GM18526 (cell line): ENCODE results near the gene CSNK2A1.

ENCODE experiments used
- POLR2A ChIP-seq: IDR thresholded peaks from 3 replicates; pipeline ENCODE4 v1.6.1; 2011; ENCODE audit not compliant: insufficient read length; ENCODE audit errors: extremely low read depth

The CSNK2A1 gene

DNA sequence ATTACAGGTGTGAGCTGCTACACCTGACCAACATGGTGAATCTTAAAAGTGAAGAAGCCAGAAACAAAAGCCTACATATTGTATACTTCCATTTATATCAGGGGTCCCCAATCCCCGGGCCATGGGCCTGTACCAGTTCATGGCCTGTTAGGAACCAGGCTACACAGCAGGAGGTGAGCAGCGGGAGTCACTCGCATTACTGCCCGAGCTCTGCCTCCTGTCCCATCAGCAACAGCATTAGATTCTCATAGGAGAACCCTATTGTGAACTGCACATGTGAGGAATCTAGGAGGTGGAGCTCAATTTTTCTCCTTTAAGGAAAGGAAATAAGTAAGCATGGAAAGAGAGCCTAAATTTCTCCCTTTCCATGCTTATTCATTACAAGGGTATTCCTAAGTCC lies 21.7 kb downstream of the CSNK2A1 start:
- no peak for TF ChIP-seq POLR2A

DNA sequence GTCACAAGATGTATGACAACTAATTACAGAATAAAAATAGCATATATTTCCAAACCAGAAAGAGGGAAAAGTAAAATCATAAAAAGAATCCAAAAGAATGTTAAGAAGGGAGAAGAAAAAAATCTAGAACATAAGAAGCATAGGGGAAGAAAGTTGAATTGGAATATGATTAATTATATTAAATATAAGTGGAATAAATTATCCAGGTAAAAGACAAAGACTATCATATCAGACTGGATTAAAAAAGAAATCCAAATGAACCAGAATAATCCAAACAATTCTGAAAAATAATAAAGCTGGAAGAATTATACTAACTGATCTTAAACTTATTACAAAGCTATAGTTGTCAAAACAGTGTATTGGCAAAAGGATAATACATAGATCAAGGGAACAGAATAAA lies 23.6 kb downstream of the CSNK2A1 start:
- TF ChIP-seq POLR2A: no peak

DNA sequence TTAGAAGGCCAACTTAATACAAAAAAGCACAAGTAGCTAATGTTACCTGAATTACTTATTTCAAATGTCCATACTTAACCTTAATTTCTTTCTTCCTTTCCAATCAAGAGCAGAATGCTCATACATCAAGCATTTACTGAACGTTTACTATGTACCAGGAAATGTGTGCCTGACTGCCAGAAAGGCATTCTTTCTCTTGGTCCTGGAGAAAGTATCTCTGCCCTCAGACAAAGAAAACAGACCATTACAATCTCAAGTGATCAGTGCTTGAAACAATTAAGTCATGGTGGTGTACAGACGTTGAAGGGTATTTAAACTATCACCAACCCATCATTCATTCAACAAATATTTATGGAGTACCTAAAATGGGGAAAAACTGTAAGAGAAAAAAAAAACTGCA lies 26.4 kb downstream of the CSNK2A1 start:
- no peak for TF ChIP-seq POLR2A

DNA sequence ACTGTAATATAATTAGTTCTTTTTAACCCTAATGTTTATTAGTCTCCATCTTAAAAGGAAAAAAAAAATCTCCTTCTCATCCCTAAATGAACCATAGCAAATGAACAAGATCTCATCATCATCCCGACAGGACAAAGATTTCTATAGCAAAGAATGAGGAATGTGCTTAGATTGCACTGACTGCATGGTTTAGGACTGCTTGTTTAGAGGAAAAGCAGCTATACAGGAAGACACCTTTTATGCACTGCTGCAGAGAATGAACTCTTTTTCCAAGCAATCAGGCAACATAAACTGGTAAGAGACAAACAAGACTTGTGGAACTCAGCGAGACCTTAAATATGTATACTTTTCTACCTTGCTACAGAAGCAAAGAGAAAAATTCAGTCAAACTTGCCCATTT lies 26.8 kb downstream of the CSNK2A1 start:
- no peak for TF ChIP-seq POLR2A

DNA sequence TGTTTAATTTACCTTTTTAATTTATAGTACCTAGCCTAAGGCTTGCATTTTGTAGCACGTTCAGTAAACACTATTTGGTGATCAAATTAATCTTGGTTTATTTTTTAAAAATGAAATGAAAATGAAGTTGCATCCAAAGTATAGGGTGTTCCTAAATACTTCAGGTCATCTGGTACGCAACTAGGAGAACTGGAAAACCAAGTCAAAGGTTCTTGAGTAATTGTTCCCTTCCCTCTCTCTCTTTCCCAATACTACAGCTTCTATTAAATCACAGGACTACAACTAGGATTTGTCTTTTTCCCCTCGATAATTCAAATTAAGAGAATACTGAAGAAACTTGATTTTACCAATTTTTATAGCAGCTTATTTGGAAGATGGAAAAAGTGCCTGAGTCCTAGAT lies 27.9 kb downstream of the CSNK2A1 start:
- no peak for TF ChIP-seq POLR2A

DNA sequence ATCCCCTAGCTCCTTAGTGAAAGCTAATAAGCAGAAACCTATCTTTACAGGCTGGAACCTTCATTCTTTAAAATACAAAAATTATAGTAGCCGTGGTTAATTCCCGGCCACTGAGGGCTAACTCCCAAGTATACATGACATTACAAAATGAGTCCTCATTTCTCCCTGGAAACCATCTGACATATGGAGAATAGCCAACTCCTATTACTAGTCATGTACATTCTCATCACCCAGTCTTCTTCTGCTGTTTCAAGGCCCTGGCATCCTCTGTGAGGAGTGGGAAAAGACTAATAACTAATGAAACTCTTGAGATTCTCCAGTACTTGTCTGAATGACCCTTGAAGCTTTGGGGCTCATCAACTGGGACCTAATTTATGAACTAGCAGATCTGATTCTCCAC lies 30.2 kb downstream of the CSNK2A1 start:
- TF ChIP-seq POLR2A: no peak

DNA sequence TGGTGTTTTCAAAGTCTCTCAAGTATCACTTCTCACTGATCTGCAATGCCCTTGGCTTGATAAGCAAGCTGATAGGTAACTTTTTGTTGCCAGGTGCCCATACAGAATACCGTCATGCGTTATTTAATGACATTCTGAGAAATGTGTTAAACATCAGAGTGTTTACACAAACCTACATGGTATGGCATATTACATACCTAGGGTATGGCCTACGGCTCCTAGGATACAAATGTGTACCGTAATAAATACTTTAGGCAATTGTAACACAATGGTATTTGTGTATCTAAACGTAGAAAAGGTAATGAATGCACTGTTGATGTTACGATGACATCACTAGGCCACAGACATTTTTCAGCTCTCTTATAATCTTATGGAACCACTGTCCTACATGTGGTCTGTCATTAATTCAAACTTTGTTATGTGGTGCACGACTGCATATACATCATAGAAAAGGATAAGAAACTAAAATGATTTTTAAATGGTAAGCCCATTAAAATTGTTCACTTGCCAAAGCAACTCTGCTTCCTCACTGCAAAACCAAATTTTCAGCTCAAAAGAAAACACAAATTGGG lies 35.7 kb downstream of the CSNK2A1 start:
- no peak for TF ChIP-seq POLR2A

DNA sequence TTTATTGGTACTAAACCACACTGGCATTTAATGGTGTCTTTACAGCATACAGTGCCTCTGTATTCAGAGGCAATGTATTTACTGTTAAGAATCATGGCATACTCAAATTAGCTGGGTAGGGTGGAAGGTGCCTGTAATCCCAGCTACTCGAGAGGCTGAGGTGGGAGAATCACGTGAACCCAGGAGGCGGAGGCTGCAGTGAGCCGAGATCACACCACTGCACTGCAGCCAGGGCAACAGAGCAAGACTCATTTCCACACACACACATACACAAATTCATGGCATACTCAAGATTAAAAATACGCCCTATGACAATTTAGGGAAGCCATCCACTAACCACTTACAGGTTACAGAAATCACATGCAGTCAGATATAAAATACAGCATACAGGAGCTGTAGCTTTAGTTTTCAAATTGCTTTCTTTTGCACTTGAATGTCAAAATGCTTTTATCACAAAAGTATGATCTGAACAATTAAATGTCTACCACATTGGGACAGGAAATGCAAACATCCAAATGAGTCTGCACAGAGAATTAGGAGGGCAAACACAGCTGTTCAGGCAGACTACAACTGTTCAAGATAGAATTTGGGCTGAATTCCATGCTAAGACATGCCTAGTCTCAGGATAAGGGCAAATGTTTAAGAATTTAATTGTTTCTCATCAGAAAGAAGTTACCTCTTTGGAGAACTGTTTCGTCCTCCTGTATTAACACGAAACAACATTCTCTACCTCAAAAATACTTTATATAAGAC lies 36.4 kb downstream of the CSNK2A1 start:
- no peak for TF ChIP-seq POLR2A

DNA sequence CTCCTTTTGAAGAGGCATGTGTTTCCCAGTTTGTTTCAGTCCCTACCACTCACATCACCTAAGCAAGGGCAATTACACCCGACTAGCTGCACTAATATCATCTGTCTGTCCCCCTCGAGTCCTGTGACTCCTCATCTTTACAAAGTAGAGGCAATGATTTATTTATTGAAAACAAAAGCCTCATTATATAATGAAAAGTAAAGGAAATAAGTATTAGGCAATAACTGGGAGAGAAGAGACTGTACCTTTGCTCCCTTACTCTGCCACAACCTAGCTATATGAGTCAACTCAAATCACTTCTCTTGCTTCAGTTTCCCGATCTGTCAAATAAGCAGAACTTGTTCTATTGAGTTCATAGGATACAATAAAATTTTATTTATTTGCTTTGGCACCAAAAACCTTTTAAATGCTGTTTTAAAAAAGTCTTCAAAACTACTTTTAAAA lies 38.9 kb downstream of the CSNK2A1 start:
- TF ChIP-seq POLR2A: no peak

DNA sequence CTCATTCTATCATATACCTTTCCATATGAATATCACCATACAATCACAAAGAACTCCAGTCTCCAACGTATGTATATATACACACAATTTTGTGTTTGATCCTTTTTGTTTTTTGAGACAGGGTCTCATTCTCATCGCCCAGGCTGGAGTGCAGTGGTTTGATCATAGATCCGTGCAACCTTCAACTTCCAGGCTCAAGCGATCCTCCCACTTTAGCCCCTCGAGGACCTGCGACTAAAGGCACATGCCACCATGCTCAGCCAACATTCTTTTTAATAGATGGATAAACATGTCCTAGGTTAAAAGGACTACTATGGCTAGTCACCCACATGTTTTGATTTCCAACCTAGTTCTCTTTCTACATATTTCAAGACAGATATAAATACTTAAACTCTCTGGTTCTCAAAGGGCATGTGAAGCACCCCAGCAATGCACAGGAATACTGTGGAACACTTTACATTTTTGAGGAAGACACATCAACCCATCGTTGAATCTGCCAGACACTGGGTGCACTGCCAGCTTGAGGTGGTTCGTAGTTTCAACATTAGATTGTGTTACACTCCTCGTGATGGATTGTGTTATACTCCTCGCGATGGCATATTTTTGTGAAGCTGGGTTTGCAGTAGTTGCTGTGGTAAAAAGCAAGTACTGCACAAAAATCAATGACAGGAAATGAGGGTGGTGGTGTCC lies 40.4 kb downstream of the CSNK2A1 start:
- TF ChIP-seq POLR2A: no peak

DNA sequence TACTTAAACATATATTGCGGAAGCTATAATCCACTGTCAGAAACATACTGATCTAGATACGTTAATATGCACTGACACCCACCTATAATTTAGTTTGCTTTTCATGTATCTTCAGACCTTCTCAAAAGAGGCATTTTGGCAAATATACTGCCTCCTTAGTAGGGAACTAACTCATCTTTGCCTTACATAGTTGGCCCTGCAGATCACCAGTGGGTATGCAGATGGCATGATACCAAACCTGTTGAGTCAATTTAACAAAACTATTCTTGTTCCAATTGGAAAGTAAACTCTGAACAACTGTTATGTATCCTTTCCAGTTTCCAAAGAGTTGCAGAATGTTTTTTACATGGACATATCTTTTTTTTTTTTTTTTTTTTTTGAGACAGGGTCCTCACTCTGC lies 45.6 kb downstream of the CSNK2A1 start:
- no peak for TF ChIP-seq POLR2A

DNA sequence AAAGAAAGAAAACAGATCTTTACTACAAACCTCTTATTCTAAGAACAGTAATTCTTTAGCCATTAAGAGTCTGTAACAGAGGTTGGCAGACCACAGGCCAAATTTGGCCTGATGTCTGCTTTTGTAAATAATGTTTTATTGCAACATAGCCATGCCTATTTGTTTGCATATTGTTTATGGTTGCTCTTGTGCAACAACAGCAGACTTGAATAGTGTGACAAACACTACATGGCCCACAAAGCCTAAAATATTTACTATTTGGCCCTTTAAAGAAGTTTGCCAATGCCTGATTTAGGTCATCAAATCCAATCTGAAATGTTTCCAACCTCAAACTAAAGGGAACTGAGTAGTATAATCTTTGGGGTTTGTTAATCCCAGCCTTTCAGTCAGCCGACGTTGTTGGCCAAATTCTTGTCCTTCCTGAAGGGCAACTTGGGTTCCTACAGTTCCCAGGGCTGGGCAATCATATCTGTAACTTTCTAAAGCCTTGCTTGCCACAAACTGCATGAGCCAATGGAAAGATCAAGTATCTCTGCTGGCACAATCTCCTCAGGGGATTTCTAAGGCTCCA lies 47.4 kb downstream of the CSNK2A1 start:
- TF ChIP-seq POLR2A: no peak

DNA sequence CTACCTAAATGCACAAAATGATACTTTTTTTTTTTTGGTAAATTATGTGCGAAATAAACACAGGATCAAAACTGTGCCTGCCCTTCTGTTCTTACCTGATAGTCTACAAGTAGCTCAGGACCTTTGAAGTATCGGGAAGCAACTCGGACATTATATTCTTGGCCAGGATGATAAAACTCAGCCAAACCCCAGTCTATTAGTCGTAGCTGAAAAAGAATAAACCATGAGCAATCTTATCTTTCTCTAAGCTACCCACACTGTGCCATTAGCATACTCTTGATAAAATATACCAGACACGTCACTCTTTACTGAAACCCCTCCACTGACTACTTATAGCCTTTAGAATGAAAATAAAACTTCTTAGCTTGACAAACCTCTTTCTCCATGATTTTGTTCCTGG lies 51.4 kb downstream of the CSNK2A1 start:
- no peak for TF ChIP-seq POLR2A

DNA sequence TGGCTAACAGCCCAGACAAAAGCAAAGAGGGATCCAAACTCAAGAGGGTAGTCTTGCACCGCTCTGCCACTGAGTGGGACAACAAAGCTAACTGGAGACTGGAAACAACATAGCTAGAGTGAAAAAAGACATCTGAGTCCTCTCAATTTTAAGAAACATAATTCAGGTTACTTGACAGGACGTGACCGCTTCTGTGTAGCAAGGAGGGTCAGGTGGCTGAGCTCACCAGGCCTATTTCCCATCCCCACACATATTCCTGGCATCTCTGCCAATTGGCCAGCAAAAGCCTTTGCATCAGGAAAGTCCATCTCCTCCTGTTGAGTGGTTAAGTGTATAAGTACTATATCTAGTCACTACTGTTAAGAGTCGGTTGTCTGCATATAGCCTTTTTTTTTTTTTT lies 55.9 kb downstream of the CSNK2A1 start:
- TF ChIP-seq POLR2A: no peak

DNA sequence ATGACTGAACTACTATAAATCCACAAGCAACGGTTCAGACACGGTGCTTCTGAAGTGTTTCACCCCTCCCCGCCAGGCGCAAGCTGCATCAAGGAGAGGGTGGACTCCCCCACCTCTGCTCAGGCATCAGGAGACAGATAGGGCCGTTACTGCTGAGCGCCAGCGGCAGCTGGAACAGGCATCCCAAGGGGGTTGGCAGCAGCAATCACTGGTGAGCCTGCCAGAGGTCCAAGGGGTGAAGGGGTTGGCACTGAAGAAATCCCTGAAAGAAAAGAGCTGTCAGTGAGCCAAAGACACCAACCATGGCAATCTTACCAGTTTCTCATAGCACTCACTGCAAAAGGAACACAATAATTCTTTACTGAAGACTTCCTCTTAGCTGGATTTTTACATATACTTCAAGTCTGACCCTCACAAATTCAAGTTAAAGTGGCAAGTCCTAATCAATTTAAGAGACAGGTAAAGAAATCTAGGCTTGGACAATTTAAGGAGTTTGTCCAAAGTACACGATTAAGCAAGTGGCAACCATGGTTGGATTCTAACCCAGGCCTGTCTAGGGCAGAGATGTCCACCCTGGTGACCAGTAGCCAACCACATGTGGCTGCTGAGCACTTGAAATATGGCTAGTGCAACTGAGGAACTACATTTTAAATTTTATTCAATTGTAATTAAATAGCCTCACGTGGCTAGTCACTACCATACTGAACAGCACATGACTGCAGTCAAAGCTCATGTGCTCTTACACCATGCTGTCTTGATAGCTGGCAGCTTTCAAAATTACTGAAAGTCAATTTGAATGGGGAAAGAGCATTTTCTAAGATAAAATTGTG lies 59.6 kb downstream of the CSNK2A1 start:
- TF ChIP-seq POLR2A: no peak
